Uterus (tissue), 2 donors: ENCODE data around the gene SMAD5.

Experiments
- CTCF ChIP-seq, 4 experiments: fragments of 200-600 bp in 2 of 4; fragments of 450-650 bp in 2 of 4; sonication (generic) in 2 of 4; IDR thresholded peaks; one replicate each; pipeline ENCODE4 v1.5.1; 2016 to 2019; ENCODE audit warnings: antibody characterized with exemption in 4 of 4, mild to moderate bottlenecking in 2 of 4, moderate library complexity in 1 of 4
- POLR2A ChIP-seq, 2 donors: fragments of 450-650 bp; IDR thresholded peaks; one replicate each; pipeline ENCODE4 v1.6.1; 2016; ENCODE audit warnings: antibody characterized with exemption in 2 of 2, mild to moderate bottlenecking in 1 of 2, moderate library complexity in 1 of 2

GRCh38 chr5:136201870-136202269, 69.2 kb downstream of the SMAD5 start:
- TF ChIP-seq POLR2A (IDR thresholded peaks at IDR 0.05) (no peak), CTCF (IDR thresholded peaks at IDR 0.05) (no peak)
